GM19025 (cell line): ENCODE results near the gene SETD1A.

Experiments
- ATAC-seq: cut with Tn5 transposase; IDR thresholded peaks from one replicate; pipeline ENCODE4 v1.9.1; 2021; ENCODE audit warnings: mild to moderate bottlenecking, low read depth, moderate library complexity; ENCODE audit not compliant: unreplicated experiment

SETD1A gene

GRCh38 chr16:30996985-30997724 lies 39.6 kb downstream of the SETD1A start:
- ATAC-seq: peak; percentile 63

DNA sequence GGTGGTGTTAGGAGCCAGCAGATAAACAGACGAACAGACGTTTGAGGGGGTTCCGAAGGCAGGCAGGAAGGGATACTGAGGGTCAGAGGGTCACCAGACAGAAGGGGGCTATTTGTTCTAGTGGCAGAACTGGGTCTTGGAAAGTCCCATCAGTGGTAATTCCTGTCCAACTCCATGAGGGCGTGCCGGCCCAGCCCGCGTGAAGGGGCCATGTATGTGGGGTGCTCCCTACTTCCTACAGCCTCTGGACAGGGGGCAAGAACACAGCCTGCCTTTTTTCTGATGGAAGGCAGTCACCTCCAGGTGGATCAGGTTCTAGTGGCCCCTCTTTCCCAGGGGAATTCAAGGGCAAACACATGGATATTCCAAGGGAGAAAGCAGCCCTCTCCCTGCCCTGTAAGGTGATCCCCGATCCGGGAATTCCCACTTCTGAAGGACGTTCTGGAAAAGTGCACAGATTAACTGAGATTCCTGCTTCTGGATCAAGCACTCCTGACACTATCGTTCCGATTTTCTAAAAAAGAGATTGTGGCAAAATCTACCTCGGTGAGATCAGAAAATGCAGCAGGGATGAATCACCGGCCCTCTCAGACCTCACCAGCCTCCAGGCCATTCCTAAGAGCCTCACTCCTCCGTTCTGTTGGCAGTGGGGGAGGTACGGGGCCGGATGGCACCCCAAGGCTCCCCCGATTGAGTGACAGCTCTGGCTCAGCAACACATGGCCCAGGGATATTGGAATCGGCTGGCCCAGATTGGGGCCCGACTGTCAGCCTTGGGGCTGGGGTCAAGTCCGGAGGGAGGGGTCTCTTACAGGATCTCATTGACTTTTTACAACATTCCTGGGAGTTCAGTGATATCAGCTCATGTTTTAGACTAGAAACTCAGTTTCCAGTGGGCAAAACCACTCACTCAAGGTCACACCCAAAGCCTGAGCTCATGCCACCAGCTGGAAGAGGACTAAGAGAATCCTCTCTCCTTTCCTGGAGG lies 40.5 kb downstream of the SETD1A start:
- ATAC-seq: no peak

DNA sequence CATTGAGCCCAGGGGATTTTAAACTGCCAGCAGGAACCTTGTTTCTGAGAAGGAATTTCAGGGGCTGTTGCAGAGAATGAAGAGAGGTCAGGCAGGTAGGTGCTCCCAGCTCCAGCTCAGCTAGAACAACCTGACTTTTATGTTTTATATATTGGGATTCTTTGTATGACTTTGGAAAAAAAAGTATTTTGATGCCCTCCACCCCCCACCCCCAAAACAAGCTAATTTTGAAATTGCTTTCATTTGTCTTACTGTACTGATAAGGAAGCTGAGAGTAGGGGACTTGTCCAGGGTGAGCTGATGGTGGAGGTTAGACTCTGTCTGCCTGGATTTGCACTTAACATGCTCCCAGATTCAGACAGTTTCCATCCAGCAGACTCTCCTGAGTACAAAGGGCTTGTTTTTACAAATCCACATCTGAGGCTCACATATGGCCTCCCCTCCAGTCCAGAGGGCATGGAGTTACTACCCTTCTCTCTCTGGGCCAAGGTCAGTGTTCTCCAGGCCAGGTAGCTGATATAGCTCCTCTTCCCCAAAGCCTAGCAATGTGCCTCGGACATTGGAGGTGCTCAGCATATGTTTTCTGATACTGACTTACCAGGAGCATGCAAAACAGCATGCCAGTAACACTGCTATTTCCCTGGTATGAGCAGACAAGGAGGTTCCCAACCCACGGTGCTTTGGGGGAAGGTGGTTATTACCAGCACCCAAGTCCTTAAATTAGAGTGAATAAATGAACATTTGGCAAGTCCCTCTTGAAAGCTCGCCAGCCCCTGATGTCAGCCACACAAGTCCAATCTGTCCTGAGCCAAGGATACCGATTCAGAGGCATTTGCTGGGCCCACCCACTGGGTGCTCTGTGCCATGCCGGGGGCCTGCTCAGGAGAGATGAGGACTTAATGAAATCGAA lies 41.6 kb downstream of the SETD1A start:
- no peak for ATAC-seq

DNA sequence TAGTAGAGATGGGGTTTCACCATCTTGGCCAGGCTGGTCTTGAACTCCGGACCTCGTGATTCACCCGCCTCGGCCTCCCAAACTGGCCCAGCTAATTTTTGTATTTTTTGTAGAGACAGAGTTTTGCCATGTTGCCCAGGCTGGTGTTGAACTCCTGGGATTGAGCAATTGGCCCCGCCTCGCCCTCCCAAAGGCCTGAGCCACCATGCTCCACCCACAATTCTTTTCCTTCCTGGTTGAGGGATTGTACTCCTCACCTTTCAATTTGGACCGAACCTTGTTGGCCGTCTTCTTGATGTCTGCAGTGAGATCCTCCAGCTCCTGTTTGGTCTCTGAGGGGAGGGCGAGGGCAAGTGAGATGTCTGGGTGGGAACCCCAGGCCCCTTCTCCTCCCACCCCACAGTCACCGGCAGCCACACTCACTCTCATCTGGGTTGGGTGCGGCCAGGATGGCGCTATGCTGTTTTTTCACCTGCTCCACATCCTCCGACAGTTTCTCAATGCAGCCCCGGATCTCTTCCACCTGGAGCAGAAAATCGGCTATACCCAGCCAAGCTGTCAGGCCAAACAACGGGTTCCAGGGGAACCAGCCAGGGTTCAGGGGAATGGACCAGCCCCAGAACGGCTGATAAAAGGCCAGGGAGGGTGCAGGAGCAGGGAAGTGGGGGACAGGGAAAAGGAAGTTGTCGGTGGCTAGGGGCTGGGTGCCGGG lies 43.3 kb downstream of the SETD1A start:
- ATAC-seq: no peak

GRCh38 chr16:31001507-31002249 lies 44.1 kb downstream of the SETD1A start:
- no peak for ATAC-seq

DNA sequence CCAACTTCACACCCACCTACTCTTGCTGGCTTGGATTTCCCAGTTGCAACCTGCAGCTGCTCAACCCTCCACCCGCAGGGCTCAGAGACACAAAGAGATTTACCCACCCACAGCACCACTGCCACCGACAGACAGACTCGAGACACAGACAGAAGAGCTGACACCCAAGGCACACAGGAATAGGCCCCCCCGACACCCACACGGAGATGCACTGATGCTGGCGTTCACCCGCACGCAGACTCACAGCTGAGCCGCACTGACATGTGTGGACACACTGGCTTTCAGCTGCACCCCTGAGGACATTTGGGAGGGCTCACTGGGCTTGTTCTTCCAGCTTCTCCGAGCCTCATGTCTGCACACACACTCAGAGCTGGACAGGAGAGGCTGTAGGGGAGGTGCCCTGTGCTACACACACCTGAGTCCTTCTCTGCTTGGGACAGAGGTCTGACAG lies 44.7 kb downstream of the SETD1A start:
- ATAC-seq: no peak

DNA sequence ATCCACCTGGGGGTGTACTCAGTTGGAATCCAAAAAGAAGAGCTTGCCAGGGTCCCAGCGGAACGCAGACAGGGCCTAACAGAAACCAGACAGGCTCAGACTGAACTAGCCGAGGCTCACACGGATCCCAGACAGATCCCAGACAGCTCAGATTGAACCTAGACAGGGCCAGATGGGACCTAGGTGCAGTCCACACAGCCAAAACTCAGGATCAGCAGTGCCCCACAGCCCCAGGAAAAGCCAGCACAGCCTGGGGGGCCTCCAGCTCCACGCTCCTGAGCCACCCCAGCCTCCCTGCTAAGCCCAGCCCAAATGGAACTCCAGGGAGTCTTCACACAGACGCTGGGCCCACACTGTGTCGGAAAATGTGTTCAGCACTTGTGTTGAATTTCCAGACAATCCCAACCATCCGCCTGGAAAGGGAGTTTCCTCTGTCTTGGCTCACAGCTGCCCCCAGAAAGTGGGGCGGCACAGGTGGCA lies 45.3 kb downstream of the SETD1A start:
- no peak for ATAC-seq

DNA sequence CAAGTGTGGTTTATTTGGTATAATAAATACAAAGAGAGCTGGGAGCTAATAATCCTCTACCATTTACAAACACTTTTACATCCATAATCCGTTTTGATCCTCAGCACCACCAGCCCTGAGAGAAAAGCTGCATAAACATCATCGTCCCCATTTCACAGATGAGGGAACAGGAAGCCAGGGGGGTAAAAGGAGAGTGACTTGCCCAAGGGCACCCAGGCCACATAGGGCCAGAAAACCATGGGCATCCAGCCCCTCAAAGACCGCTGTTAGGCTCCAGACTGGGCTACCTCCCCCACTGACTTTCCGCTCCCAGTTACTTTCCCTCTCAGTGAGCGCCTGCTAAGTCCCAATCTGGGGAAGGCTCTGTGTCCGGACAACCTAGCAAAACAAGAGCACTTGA lies 46.2 kb downstream of the SETD1A start:
- no peak for ATAC-seq

DNA sequence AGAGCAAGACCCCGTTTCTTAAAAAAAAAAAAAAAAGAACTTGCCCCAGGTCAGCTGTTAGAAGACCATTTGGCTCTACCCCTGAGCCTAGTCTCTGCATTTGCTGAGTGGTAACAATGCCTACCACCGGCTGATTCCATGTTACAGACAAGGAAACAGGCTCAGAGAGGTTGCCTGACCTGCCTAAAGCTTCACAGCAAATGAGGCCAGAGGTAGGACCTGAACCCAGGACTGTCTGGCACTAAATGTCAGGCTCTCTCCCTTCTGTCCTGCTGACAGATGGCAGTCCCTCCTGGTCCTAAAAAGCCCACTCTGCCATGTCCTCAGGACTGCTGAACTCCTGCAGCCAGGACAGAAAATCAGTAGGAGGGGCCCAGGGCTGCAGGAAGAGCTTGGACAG lies 47.1 kb downstream of the SETD1A start:
- ATAC-seq: no peak

DNA sequence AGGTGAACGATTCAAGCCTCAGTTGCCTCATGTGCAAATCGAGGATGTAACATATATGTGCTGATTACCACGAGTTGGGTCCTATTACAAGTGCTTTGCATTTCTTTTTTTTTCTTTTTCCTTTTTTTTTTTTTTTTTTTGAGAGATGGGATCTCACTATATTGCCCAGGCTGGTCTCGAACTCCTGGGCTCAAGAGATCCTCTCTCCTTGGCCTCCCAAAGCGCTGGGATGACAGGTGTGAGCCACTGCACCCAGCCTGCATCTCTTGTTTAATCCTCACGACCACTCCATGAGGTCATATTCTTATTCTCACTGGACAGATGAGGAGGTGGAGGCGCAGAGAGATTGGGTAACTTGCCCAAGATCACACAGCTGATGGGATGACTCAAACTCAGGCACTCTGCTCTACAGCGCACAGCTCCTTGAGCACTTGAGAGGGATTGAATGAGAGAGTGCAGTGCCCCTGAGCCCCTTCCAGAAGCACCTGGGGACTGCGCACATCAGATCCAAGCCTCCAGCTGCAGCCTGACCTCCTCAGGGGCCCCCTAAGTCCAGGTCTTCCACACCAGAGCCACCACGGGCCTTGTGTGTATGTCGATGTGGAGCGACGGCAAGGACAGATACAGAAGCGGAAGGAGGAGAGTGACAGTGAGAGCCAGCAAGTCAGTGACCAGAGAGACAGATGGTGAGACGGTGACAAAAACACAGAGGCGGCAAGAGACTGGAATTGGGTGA lies 48.0 kb downstream of the SETD1A start:
- ATAC-seq: no peak

DNA sequence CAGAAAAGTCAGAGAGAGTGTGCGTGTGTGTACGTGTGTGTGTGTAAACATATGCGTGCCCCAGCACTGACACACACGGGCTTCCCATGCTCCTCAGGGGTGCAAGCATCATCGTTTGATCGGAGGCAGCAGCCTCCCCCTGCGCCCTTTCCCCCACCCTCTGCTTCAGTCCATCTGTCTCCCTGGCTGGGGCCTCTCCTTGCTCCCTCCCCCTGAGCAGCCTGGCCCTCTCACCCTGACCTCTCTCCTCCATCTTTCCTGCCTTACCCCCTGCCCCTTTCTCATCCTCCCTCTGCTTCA lies 48.5 kb downstream of the SETD1A start:
- no peak for ATAC-seq

DNA sequence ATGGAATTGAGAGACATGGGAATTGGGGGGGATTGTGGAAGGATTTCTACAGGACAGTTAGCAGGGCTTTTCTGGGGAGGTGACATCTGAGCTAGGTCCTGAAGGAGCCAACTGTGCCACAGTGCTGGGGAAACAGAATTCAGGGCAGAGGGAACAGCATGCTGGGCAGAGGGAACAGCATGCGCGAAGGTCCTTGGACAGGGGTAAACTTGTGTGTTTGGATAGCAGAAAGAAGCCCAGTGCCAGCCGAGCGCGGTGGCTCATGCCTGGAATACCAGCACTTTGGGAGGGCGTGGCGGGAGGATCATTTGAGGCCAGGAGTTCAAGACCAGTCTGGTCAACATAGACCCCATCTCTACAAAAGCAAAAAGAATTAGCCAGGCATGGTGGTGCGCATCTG lies 49.0 kb downstream of the SETD1A start:
- ATAC-seq: no peak

DNA sequence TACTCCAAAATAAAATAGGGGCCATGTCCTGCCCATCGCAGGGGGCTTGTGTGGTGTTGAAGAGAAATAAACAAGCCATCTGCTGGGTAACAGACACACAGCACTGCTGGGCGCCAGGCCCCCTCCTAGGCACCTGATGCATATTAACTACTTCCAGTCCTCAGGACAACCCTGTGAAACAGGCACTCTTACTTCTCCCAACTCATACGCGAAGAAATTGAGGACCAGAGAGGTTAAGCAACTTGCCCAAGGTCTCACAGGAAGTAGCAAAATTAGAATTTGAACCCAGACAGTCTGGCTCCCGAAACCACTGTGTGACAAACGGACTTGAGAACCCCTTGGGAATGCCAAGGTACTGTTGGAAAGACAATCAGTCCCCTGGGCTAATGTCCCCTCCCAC lies 50.1 kb downstream of the SETD1A start:
- ATAC-seq: no peak

- no peak for ATAC-seq
Observed at GRCh38 chr16:31008149-31008548, 50.6 kb downstream of the SETD1A start.

- no peak for ATAC-seq
Observed at GRCh38 chr16:31008551-31008950, 51.0 kb downstream of the SETD1A start.

- no peak for ATAC-seq
Observed at GRCh38 chr16:31009120-31009519, 51.6 kb downstream of the SETD1A start.

DNA sequence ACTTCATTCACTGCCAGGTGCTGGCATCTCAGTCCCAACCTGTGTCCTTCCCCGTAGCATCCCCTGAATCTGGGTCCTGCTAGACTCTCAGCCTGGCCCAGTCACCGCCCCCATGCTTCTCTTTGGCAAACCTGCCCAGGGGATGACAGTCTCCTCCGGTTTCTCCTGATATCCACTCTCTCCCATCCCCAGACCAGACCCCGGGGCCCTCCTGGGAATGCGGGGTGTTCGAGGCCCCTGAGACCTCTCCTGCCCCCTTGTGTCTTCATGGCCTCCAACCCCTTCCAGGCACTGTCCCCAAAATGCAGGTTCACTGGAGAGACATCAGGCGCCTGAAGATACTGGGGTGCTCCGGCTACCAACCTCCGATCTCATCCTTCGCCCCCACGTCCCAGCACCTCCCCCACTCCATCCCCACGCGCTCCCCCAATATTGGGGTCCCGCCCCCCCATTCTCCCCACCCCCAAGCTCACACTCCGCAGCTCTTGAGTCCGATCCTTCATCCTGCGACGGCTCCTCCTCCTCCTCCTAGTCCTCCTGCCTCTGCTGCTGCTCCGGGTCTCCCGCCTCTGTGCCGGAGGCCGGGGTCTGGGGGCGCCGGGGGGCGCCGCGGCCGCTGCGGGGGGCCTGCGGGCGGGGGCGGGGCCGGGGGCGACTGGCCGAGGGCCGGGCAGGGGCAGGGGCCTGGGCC lies 52.5 kb downstream of the SETD1A start:
- ATAC-seq: no peak
